Aorta (tissue), 5 donors: Measurements from ENCODE around the gene KLHL30. TPM values are rescaled to one million over a fixed set of nuclear protein-coding genes. Genes with fewer than 3 reads are reported as not detected.

Source experiments
- ATAC-seq: fragments of 200-7000 bp; cut with Tn5 transposase; one replicate; pipeline ENCODE4 v1.9.1; 2022; ENCODE audit warnings: moderate library complexity; ENCODE audit not compliant: low FRiP score
- DNase-seq, 2 donors: peaks; one replicate each; pipeline ENCODE4 v3.0.0-alpha.2; 2020
- H3K27ac ChIP-seq, 2 donors: one replicate each; pipeline ENCODE4 v1.5.1; 2013; ENCODE audit warnings: low read length in 2 of 2, mild to moderate bottlenecking in 2 of 2, moderate library complexity in 2 of 2, control low read depth in 1 of 2, inconsistent platforms in 1 of 2, low read depth in 1 of 2
- H3K27me3 ChIP-seq, 2 donors: one replicate each; pipeline ENCODE4 v1.6.1; 2013; ENCODE audit warnings: control low read depth in 1 of 2, low read length in 1 of 2, mild to moderate bottlenecking in 1 of 2, moderate library complexity in 1 of 2; ENCODE audit not compliant: insufficient read depth in 2 of 2, control insufficient read depth in 1 of 2
- H3K36me3 ChIP-seq, 2 donors: one replicate each; pipeline ENCODE4 v1.6.1; 2013; ENCODE audit warnings: control low read depth in 1 of 2, low read length in 1 of 2, mild to moderate bottlenecking in 1 of 2; ENCODE audit not compliant: insufficient read depth in 2 of 2, control insufficient read depth in 1 of 2
- H3K4me1 ChIP-seq, 2 donors: one replicate each; pipeline ENCODE4 v1.6.1; 2013; ENCODE audit warnings: low read length in 2 of 2, control low read depth in 1 of 2, mild to moderate bottlenecking in 1 of 2, moderate library complexity in 1 of 2; ENCODE audit not compliant: insufficient read depth in 2 of 2, control insufficient read depth in 1 of 2
- H3K4me3 ChIP-seq, 2 donors: one replicate each; pipeline ENCODE4 v1.5.1; 2013; ENCODE audit warnings: low read length in 2 of 2, control low read depth in 1 of 2, mild to moderate bottlenecking in 1 of 2
- H3K9me3 ChIP-seq: one replicate; pipeline ENCODE4 v1.6.1; 2013; ENCODE audit warnings: mild to moderate bottlenecking, low read length; ENCODE audit not compliant: control insufficient read depth
- WGBS, 2 donors: extraction: QIAGEN DNeasy Blood & Tissue Kit; methylation state at CpG; one replicate each; pipeline ENCODE4 v1.1.7; 2013; 5-methylcytosine and 5-hydroxymethylcytosine counted together
- intact Hi-C, 2 donors: fragments of 100-400 bp; cut with DNase I; formaldehyde crosslinking; loops; one replicate each; pipeline versions ENCODE4 v1.14.2 to v1.15.0; 2022
- polyA plus RNA-seq, 2 donors: library from polyadenylated mRNA; stranded (reverse); fragments of 200-250 nt; gene quantifications; one replicate each; pipeline ENCODE4 v1.2.3, GENCODE V29; 2013
- total RNA-seq, 2 donors: library from RNA; stranded (reverse); fragmentation: NEBNext Ultra II Directional; extraction: Animal tissue kit (Norgen Biotek cat#: 25700); gene quantifications; one replicate each; pipeline ENCODE4 v1.2.1, GENCODE V29; 2021
- donor health status: healthy with polysubstance abuse.
- donor health status: Bipolar disorder and iron deficiency.
- donor health status: DM: no; HTN: no; CAD: no.
- donor health status: DM: no; HTN: no; CAD: no.
- donor health status: DM: yes; HTN: yes; CAD: no.

The KLHL30 gene
- total and polyA plus RNA-seq, 4 donors = 3.5 to 9.0 (median 6.7) TPM

GRCh38 chr2:238155761-238156694 lies 17.6 kb downstream of the KLHL30 start:
- H3K4me3 ChIP-seq = no peak overlapping the region
- ATAC-seq (no peak), DNase-seq (peak; percentile 27 to 42)
- H3K36me3 ChIP-seq = no peaks in the 10 kb centered on the region
- no peaks in the 10 kb centered on the region for H3K9me3 ChIP-seq
- H3K27ac ChIP-seq = no peak overlapping the region
- WGBS, 2 donors = 74 to 77% methylated on average over 18 of the region's 18 CpGs
- intact Hi-C loops = no loop called here
- H3K27me3 ChIP-seq = no peaks in the 10 kb centered on the region
- no peaks in the 10 kb centered on the region for H3K4me1 ChIP-seq

- ATAC-seq (no peak), DNase-seq (peak; percentile 38 to 54)
- WGBS, 2 donors = 85% methylated on average over 14 of the region's 14 CpGs
- Histone ChIP-seq H3K27ac (no peak overlapping the region), H3K27me3 (no peaks in the 10 kb centered on the region), H3K4me1 (no peaks in the 10 kb centered on the region), H3K9me3 (no peaks in the 10 kb centered on the region), H3K36me3 (no peaks in the 10 kb centered on the region), H3K4me3 (no peak overlapping the region)
- intact Hi-C loops = no loop called here
Measured at GRCh38 chr2:238157506-238158017, 19.1 kb downstream of the KLHL30 start.

- ATAC-seq = no peak
- H3K27ac ChIP-seq = no peak overlapping the region
- intact Hi-C loops = no loop called here
- no peaks in the 10 kb centered on the region for H3K27me3 ChIP-seq
- no peaks in the 10 kb centered on the region for H3K9me3 ChIP-seq
- DNase-seq = peak in 1 of 2 donors; percentile 43
- no peaks in the 10 kb centered on the region for H3K4me1 ChIP-seq
- no peak overlapping the region for H3K4me3 ChIP-seq
- WGBS, 2 donors = 67 to 70% methylated on average over 20 to 21 of the region's 21 CpGs
- H3K36me3 ChIP-seq = no peaks in the 10 kb centered on the region
Measured at GRCh38 chr2:238158018-238158508, 19.6 kb downstream of the KLHL30 start.

- intact Hi-C loops = no loop called here
- no peaks in the 10 kb centered on the region for H3K9me3 ChIP-seq
- 9 to 22% methylated on average over 12 to 49 of the region's 61 CpGs for WGBS, 2 donors
- H3K4me1 ChIP-seq = no peaks in the 10 kb centered on the region
- DNase-seq = peak; percentile 49 to 87
- peak within 1 kb of the TSS; percentile 3 to 21 for H3K4me3 ChIP-seq
- no peak within 1 kb of the TSS for H3K27ac ChIP-seq
- H3K27me3 ChIP-seq = no peaks in the 10 kb centered on the region
- no peaks in the 10 kb centered on the region for H3K36me3 ChIP-seq
- ATAC-seq = peak; percentile 37
Measured at GRCh38 chr2:238158509-238159070, 20.1 kb downstream of the KLHL30 start, which contains the start of gene ERFE. TSS of gene ERFE (plus strand) at chr2:238158970. CDS start at chr2:238159008, 38 bp downstream.

DNA sequence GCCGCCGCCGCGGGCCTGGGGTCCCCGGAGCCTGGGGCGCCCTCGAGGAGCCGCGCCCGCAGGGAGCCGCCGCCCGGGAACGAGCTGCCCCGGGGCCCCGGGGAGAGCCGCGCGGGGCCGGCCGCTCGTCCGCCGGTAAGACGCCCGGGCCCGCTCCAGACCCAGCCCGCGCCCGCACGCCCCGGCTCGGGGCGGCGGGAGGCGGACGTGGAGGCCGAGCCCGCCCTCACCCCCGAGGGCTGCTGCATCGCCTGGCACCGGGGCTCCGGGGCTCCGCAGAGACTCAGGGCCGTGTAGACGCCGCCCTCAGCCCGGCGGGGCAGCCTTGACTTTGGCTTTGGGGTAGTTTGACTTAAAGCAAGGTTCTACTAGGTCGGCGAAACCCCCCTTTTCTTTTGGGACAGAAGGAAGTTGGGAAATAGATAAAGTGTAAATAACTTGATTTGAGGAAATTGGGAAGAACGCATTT lies 20.6 kb downstream of the KLHL30 start:
- ATAC-seq (no peak), DNase-seq (peak; percentile 33 to 74)
- Histone ChIP-seq H3K27me3 (no peaks in the 10 kb centered on the region), H3K4me1 (no peaks in the 10 kb centered on the region), H3K36me3 (no peaks in the 10 kb centered on the region), H3K27ac (no peak overlapping the region), H3K4me3 (peak overlapping the region; percentile 3 to 21), H3K9me3 (no peaks in the 10 kb centered on the region)
- intact Hi-C loops = no loop called here
- 3 to 5% methylated on average over 30 to 52 of the region's 52 CpGs for WGBS, 2 donors

- intact Hi-C loops = loop anchor here (5.0 to 10.0 kb wide), 2 partner anchors 103 to 105 kb away; no protein-coding TSS in a partner anchor
- peak; percentile 43 to 75 for DNase-seq
- Histone ChIP-seq H3K27me3 (no peaks in the 10 kb centered on the region), H3K4me1 (no peaks in the 10 kb centered on the region), H3K36me3 (no peaks in the 10 kb centered on the region), H3K9me3 (no peaks in the 10 kb centered on the region), H3K27ac (no peak overlapping the region), H3K4me3 (no peak overlapping the region)
- no peak for ATAC-seq
- 72 to 74% methylated on average over 10 of the region's 10 CpGs for WGBS, 2 donors
Measured at GRCh38 chr2:238159661-238160205, 21.3 kb downstream of the KLHL30 start.

- intact Hi-C loops = loop anchor here (5.0 to 10.0 kb wide), 2 partner anchors 102 to 104 kb away; no protein-coding TSS in a partner anchor
- Histone ChIP-seq H3K36me3 (no peaks in the 10 kb centered on the region), H3K27me3 (no peaks in the 10 kb centered on the region), H3K9me3 (no peaks in the 10 kb centered on the region), H3K27ac (no peak overlapping the region), H3K4me1 (no peaks in the 10 kb centered on the region), H3K4me3 (no peak overlapping the region)
- WGBS, 2 donors = 78 to 84% methylated on average over 23 of the region's 23 CpGs
- ATAC-seq (no peak), DNase-seq (peak; percentile 45 to 71)
Measured at GRCh38 chr2:238160206-238161129, 22.0 kb downstream of the KLHL30 start.
